SU-DHL-6 (cell line): ENCODE measurements around the gene KRT75.

Source experiments
- H2AFZ ChIP-seq: fragments of 200-600 bp; sonication (generic); 2 replicates; pipeline ENCODE4 v1.6.1; 2014; ENCODE audit warnings: low read depth, mild to moderate bottlenecking, moderate library complexity, mixed read lengths, antibody characterized with exemption, low read length; ENCODE audit not compliant: severe bottlenecking
- H3F3A ChIP-seq: fragments of 200-600 bp; shearing (Covaris generic); 2 replicates; pipeline ENCODE4 v1.6.0; 2016; ENCODE audit warnings: antibody characterized with exemption, mild to moderate bottlenecking; ENCODE audit not compliant: insufficient read depth
- H3K27ac ChIP-seq: fragments of 200-600 bp; sonication (generic); 2 replicates; pipeline ENCODE4 v1.5.1; 2016; ENCODE audit warnings: low read depth, mild to moderate bottlenecking, low read length, moderate library complexity, mixed read lengths
- H3K27me3 ChIP-seq: fragments of 200-600 bp; sonication (generic), shearing (Covaris generic); 2 replicates; pipeline ENCODE4 v1.6.0; 2014; ENCODE audit warnings: mild to moderate bottlenecking, low read length
- H3K36me3 ChIP-seq: fragments of 200-600 bp; sonication (generic); 2 replicates; pipeline ENCODE4 v1.6.1; 2014; ENCODE audit warnings: mild to moderate bottlenecking, low read length, mixed read lengths
- H3K4me2 ChIP-seq: fragments of 300-600, 200-600 bp; shearing (Covaris generic), sonication (generic); 2 replicates; pipeline ENCODE4 v1.6.0; 2014; ENCODE audit warnings: low read length, low read depth, mild to moderate bottlenecking; ENCODE audit not compliant: poor library complexity, severe bottlenecking
- H3K4me3 ChIP-seq: fragments of 200-600 bp; sonication (generic); 2 replicates; pipeline ENCODE4 v1.5.1; 2014; ENCODE audit warnings: antibody characterized with exemption, low read length, mild to moderate bottlenecking, mixed read lengths; ENCODE audit not compliant: insufficient read depth, poor library complexity, severe bottlenecking
- H3K79me2 ChIP-seq: fragments of 200-600 bp; sonication (generic); 2 replicates; pipeline ENCODE4 v1.6.1; 2014; ENCODE audit warnings: mild to moderate bottlenecking, low read length, moderate library complexity; ENCODE audit not compliant: insufficient read depth
- H3K9ac ChIP-seq: fragments of 200-600 bp; sonication (generic); 2 replicates; pipeline ENCODE4 v1.7.0; 2014; ENCODE audit warnings: mild to moderate bottlenecking, low read length
- H3K9me2 ChIP-seq: fragments of 200-600 bp; sonication (generic); replicated peaks from 2 replicates; pipeline ENCODE4 v1.6.1; 2014; ENCODE audit warnings: low read length; ENCODE audit not compliant: insufficient read depth
- H3K9me3 ChIP-seq: fragments of 200-600 bp; sonication (generic); 2 replicates; pipeline ENCODE4 v1.6.1; 2014; ENCODE audit warnings: low read length, mixed read lengths; ENCODE audit not compliant: insufficient read depth
- H4K20me1 ChIP-seq: fragments of 200-600 bp; sonication (generic); 2 replicates; pipeline ENCODE4 v1.6.1; 2014; ENCODE audit warnings: low read depth, mild to moderate bottlenecking, antibody characterized with exemption, low read length, moderate library complexity, mixed read lengths
- CTCF ChIP-seq: fragments of 200-600 bp; sonication (generic); IDR thresholded peaks from one replicate; pipeline ENCODE4 v1.5.1; 2017; ENCODE audit warnings: antibody characterized with exemption, mild to moderate bottlenecking, low read length, moderate library complexity; ENCODE audit not compliant: insufficient read depth, poor library complexity, severe bottlenecking
- EZH2phosphoT487 ChIP-seq: fragments of 200-600 bp; sonication (generic), shearing (Covaris generic); conservative IDR thresholded peaks from 2 replicates; pipeline ENCODE4 v1.6.1; 2018; ENCODE audit warnings: mild to moderate bottlenecking, antibody characterized with exemption, low read length, moderate library complexity, mixed read lengths

KRT75 gene

GRCh38 chr12:52434081-52434733 is at the start of gene KRT75:
Gene KRT75, minus strand, starts transcription at chr12:52434371. Its CDS starts 67 bp downstream, at chr12:52434304.
- Histone ChIP-seq H3K27me3 (no peaks in the 10 kb centered on the region), H3F3A (no peaks in the 10 kb centered on the region), H3K9me2 (no peaks in the 10 kb centered on the region), H3K4me3 (no peak within 1 kb of the TSS), H3K79me2 (no peaks in the 10 kb centered on the region), H3K9me3 (no peaks in the 10 kb centered on the region), H3K4me2 (no peak within 1 kb of the TSS), H4K20me1 (no peaks in the 10 kb centered on the region), H3K9ac (no peak within 1 kb of the TSS), H3K27ac (no peak within 1 kb of the TSS), H3K36me3 (no peaks in the 10 kb centered on the region), H2AFZ (no peak within 1 kb of the TSS)
- TF ChIP-seq CTCF (no peak), EZH2phosphoT487 (no peak)

- H3K27me3 ChIP-seq = no peaks in the 10 kb centered on the region
- no peaks in the 10 kb centered on the region for H3K79me2 ChIP-seq
- no peak overlapping the region for H3K9ac ChIP-seq
- H2AFZ ChIP-seq = no peak overlapping the region
- H3F3A ChIP-seq = no peaks in the 10 kb centered on the region
- H3K9me3 ChIP-seq = no peaks in the 10 kb centered on the region
- no peak overlapping the region for H3K27ac ChIP-seq
- no peaks in the 10 kb centered on the region for H3K36me3 ChIP-seq
- H3K9me2 ChIP-seq = no peaks in the 10 kb centered on the region
- no peak overlapping the region for H3K4me2 ChIP-seq
- H3K4me3 ChIP-seq = no peak overlapping the region
- no peak for TF ChIP-seq CTCF
- no peak for TF ChIP-seq EZH2phosphoT487
- no peaks in the 10 kb centered on the region for H4K20me1 ChIP-seq
Measured at GRCh38 chr12:52480073-52480472, 45.9 kb upstream of the KRT75 start.

GRCh38 chr12:52477651-52478050 is 43.5 kb upstream of the KRT75 start:
- no peaks in the 10 kb centered on the region for H3F3A ChIP-seq
- H3K79me2 ChIP-seq = no peaks in the 10 kb centered on the region
- H3K4me3 ChIP-seq = no peak overlapping the region
- H3K36me3 ChIP-seq = no peaks in the 10 kb centered on the region
- TF ChIP-seq EZH2phosphoT487 (no peak), CTCF (no peak)
- no peaks in the 10 kb centered on the region for H3K9me2 ChIP-seq
- no peak overlapping the region for H3K9ac ChIP-seq
- H3K27ac ChIP-seq = no peak overlapping the region
- H3K27me3 ChIP-seq = no peaks in the 10 kb centered on the region
- H3K9me3 ChIP-seq = no peaks in the 10 kb centered on the region
- no peak overlapping the region for H3K4me2 ChIP-seq
- no peaks in the 10 kb centered on the region for H4K20me1 ChIP-seq
- H2AFZ ChIP-seq = no peak overlapping the region
